ENCODE data around the gene GALNT17. TPM values are rescaled to one million over a fixed set of nuclear protein-coding genes. Genes with fewer than 3 reads are reported as not detected.

GALNT17 gene
- total and polyA plus RNA-seq, 12 donors, result 0.94 to 37.5 (median 8.1) TPM

- 77 to 87% (median 85%) methylated on average over 12 of the region's 12 CpGs for WGBS, 4 donors
- intact Hi-C loops (cut with DNase I), result no loop called here
Measured at GRCh38 chr7:71419546-71420337, 287.8 kb downstream of the GALNT17 start.

GRCh38 chr7:71422104-71422503 lies 290.2 kb downstream of the GALNT17 start:
- no peak overlapping the region for H3K4me3 ChIP-seq
- H3K27me3 ChIP-seq, result no peaks in the 10 kb centered on the region
- TF ChIP-seq CTCF (IDR thresholded peaks at IDR 0.05) (no peak), POLR2A (IDR thresholded peaks at IDR 0.05) (no peak)
- intact Hi-C loops (cut with DNase I), result no loop called here
- no peaks in the 10 kb centered on the region for H3K9me3 ChIP-seq (replicated peaks in 1 of 3)
- no peak for DNase-seq
- WGBS, 4 donors, result 82 to 91% (median 85%) methylated on average over 2 of the region's 2 CpGs
- H3K36me3 ChIP-seq (replicated peaks in 1 of 2), result no peaks in the 10 kb centered on the region
- H3K4me1 ChIP-seq (replicated peaks in 1 of 2), result peaks cover 0 to 4% of the 10 kb centered on the region in 2 donors
- no peak overlapping the region for H3K27ac ChIP-seq

More at GRCh38 chr7:71419546-71420337, 287.8 kb downstream of the GALNT17 start:
- no peaks in the 10 kb centered on the region for H3K27me3 ChIP-seq
- H3K27ac ChIP-seq, result no peak overlapping the region
- no peaks in the 10 kb centered on the region for H3K9me3 ChIP-seq (replicated peaks in 1 of 3)
- H3K4me3 ChIP-seq, result no peak overlapping the region
- H3K4me1 ChIP-seq (replicated peaks in 1 of 2), result peaks cover 0 to under 1% of the 10 kb centered on the region in 2 donors
- no peaks in the 10 kb centered on the region for H3K36me3 ChIP-seq (replicated peaks in 1 of 2)
- TF ChIP-seq CTCF (IDR thresholded peaks at IDR 0.05) (no peak), POLR2A (IDR thresholded peaks at IDR 0.05) (no peak)
- no peak for DNase-seq

- no peak for TF ChIP-seq CTCF (IDR thresholded peaks at IDR 0.05)
- no peak for TF ChIP-seq POLR2A (IDR thresholded peaks at IDR 0.05)
- WGBS, 4 donors, result 42 to 54% (median 45%) methylated on average over 9 of the region's 9 CpGs
- intact Hi-C loops (cut with DNase I), result no loop called here
- peaks cover 0 to 4% of the 10 kb centered on the region in 2 donors for H3K4me1 ChIP-seq (replicated peaks in 1 of 2)
- H3K9me3 ChIP-seq (replicated peaks in 1 of 3), result no peaks in the 10 kb centered on the region
- no peak overlapping the region for H3K27ac ChIP-seq
- no peaks in the 10 kb centered on the region for H3K36me3 ChIP-seq (replicated peaks in 1 of 2)
- DNase-seq, result peak in 1 of 7 donors; percentile 14
- no peaks in the 10 kb centered on the region for H3K27me3 ChIP-seq
- no peak overlapping the region for H3K4me3 ChIP-seq
Measured at GRCh38 chr7:71424166-71425035, 292.5 kb downstream of the GALNT17 start.

- no peaks in the 10 kb centered on the region for H3K9me3 ChIP-seq (replicated peaks in 1 of 3)
- no peak overlapping the region for H3K27ac ChIP-seq
- DNase-seq, result peak in 2 of 7 donors; percentile 19 to 49
- 54 to 72% (median 59%) methylated on average over 2 of the region's 2 CpGs for WGBS, 4 donors
- H3K4me3 ChIP-seq, result no peak overlapping the region
- no peaks in the 10 kb centered on the region for H3K36me3 ChIP-seq (replicated peaks in 1 of 2)
- intact Hi-C loops (cut with DNase I), result no loop called here
- TF ChIP-seq POLR2A (IDR thresholded peaks at IDR 0.05), result no peak
- no peak for TF ChIP-seq CTCF (IDR thresholded peaks at IDR 0.05)
- no peaks in the 10 kb centered on the region for H3K27me3 ChIP-seq
- peaks cover 0 to 4% of the 10 kb centered on the region in 2 donors for H3K4me1 ChIP-seq (replicated peaks in 1 of 2)
Measured at GRCh38 chr7:71429083-71429482, 297.1 kb downstream of the GALNT17 start.
